Right ventricle myocardium inferior (tissue), 1 donor: ENCODE results near the gene XRCC4. TPM values are rescaled to one million over a fixed set of nuclear protein-coding genes. Genes with fewer than 3 reads are reported as not detected.

Experiments used
- ATAC-seq: fragments of 200-7000 bp; cut with Tn5 transposase; one replicate; pipeline ENCODE4 v1.9.1; 2020; ENCODE audit warnings: mild to moderate bottlenecking, moderate library complexity
- DNase-seq: peaks from one replicate; pipeline ENCODE4 v3.0.0; 2021; ENCODE audit errors: missing footprints
- intact Hi-C: fragments of 100-400 bp; cut with DNase I; formaldehyde crosslinking; loops from one replicate; pipeline ENCODE4 v1.11.0; 2022
- total RNA-seq: library from RNA; stranded (reverse); fragmentation: NEBNext Ultra II Directional; extraction: Animal tissue kit (Norgen Biotek cat#: 25700); gene quantifications from one replicate; pipeline ENCODE4 v1.2.1, GENCODE V29; 2021
- donor health status: DM: no; HTN: yes; CAD: no; lungs with severe emphysema.

Gene XRCC4
- total RNA-seq, 1 donor from 2014 or later = 7.9 TPM

- DNase-seq (no peak), ATAC-seq (no peak)
- intact Hi-C loops = no loop called here
These were observed 216.9 kb downstream of the XRCC4 start for GRCh38 chr5:83294246-83294645.

GRCh38 chr5:83299353-83299752, 222.0 kb downstream of the XRCC4 start:
- intact Hi-C loops = no loop called here
- no peak for DNase-seq
- no peak for ATAC-seq

- intact Hi-C loops = no loop called here
- DNase-seq (peak; percentile 73), ATAC-seq (peak; percentile 95)
These were observed 229.4 kb downstream of the XRCC4 start for GRCh38 chr5:83306572-83307241.

- ATAC-seq = peak; percentile 54
- intact Hi-C loops = no loop called here
These were observed 235.3 kb downstream of the XRCC4 start for GRCh38 chr5:83312663-83313062.

GRCh38 chr5:83313436-83313835, 236.1 kb downstream of the XRCC4 start:
- no peak for ATAC-seq
- intact Hi-C loops = no loop called here
- DNase-seq = no peak

More at GRCh38 chr5:83312663-83313062, 235.3 kb downstream of the XRCC4 start:
- no peak for DNase-seq

- no peak for ATAC-seq
- intact Hi-C loops = no loop called here
- no peak for DNase-seq
These were observed 244.2 kb downstream of the XRCC4 start for GRCh38 chr5:83321483-83322055.

GRCh38 chr5:83322273-83322924, 245.1 kb downstream of the XRCC4 start:
- ATAC-seq = no peak

GRCh38 chr5:83323557-83324180, 246.3 kb downstream of the XRCC4 start:
- ATAC-seq = no peak
- intact Hi-C loops = no loop called here

More at GRCh38 chr5:83322273-83322924, 245.1 kb downstream of the XRCC4 start:
- intact Hi-C loops = no loop called here
- DNase-seq = no peak

GRCh38 chr5:83331842-83332241, 254.5 kb downstream of the XRCC4 start:
- intact Hi-C loops = no loop called here
- no peak for ATAC-seq
- DNase-seq = no peak

More at GRCh38 chr5:83323557-83324180, 246.3 kb downstream of the XRCC4 start:
- no peak for DNase-seq

GRCh38 chr5:83337453-83338035, 260.2 kb downstream of the XRCC4 start:
- no peak for DNase-seq
- intact Hi-C loops = no loop called here
- ATAC-seq = peak; percentile 70

- intact Hi-C loops = no loop called here
- DNase-seq (no peak), ATAC-seq (no peak)
These were observed 263.2 kb downstream of the XRCC4 start for GRCh38 chr5:83340511-83340918.

GRCh38 chr5:83341815-83342334, 264.5 kb downstream of the XRCC4 start:
- ATAC-seq (no peak), DNase-seq (no peak)
- intact Hi-C loops = no loop called here

GRCh38 chr5:83342465-83342864, 265.1 kb downstream of the XRCC4 start:
- ATAC-seq = no peak
- intact Hi-C loops = no loop called here
- DNase-seq = no peak

- DNase-seq (no peak), ATAC-seq (no peak)
- intact Hi-C loops = no loop called here
These were observed 266.0 kb downstream of the XRCC4 start for GRCh38 chr5:83343299-83343698.

GRCh38 chr5:83345423-83345822, 268.1 kb downstream of the XRCC4 start:
- intact Hi-C loops = no loop called here
- ATAC-seq (no peak), DNase-seq (no peak)

- intact Hi-C loops = no loop called here
- no peak for ATAC-seq
- no peak for DNase-seq
These were observed 271.0 kb downstream of the XRCC4 start for GRCh38 chr5:83348281-83348780.

GRCh38 chr5:83353231-83353630, 275.9 kb downstream of the XRCC4 start:
- intact Hi-C loops = no loop called here
- ATAC-seq (no peak), DNase-seq (no peak)

GRCh38 chr5:83353774-83354173, 276.4 kb downstream of the XRCC4 start:
- intact Hi-C loops = no loop called here
- DNase-seq = no peak
- ATAC-seq = no peak

- intact Hi-C loops = no loop called here
- ATAC-seq (no peak), DNase-seq (no peak)
These were observed 277.6 kb downstream of the XRCC4 start for GRCh38 chr5:83354958-83355357.
